IPS-11a (cell line): Measurements from ENCODE around the gene FAP.

Experiments used
- H3K4me3 ChIP-seq: one replicate; pipeline ENCODE4 v1.5.1; 2013; ENCODE audit warnings: low read depth, low read length, control low read depth

FAP gene

DNA sequence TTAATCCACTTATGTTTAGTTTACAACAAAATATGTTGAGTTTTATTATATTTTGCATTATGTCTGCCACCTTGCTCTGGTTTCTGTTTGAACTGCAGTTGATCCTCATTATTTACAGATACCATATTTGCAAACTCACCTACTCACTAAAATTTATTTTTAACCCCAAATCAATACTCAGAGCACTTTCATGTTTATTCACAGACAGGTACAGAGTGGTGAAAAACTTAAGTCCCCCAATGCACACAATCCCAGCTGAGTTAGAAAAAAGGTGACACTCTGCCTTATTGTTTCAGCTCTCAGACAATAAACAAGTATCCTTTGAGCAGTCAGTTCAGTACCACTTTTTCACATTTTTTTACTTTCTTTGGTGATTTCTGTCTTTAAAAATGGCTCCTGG lies 104.9 kb downstream of the FAP start:
- no peak overlapping the region for H3K4me3 ChIP-seq

DNA sequence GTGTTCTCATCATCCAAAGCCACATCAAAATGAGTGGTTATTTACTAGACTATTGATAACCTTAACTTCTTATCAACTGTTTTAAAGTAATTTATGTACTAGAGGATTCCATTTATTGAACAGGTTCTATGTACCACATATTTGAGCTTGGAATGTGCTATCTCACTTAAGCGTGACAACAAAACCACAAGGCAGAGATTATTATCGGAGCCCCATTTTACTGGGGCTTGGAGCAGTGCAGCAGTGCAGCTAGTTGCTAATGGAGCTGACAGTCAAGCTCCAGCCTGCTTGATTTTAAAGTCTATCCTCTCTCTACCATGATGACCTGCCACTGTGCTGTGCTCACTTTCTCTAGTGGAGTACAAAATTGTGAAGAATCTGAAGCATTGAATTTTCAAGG lies 115.8 kb downstream of the FAP start:
- H3K4me3 ChIP-seq: no peak overlapping the region

DNA sequence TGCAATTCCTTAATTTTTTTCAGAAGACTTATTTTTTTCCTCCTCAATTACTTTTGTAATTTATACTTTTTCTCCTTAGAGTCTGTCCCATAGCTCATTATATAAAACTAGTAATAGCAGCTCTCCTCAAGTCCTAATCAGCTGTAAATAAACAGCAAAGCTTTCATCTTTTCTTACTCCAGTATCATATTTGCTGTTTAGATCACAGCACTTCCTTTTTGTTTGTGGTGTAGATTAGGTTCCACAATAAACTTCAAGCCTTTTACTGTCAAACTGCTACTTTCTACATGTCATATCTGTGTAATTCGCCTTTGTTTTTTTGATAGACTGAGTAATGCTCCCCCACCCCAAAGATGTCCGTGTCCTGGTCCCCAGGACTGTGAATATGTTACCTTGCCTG lies 116.7 kb downstream of the FAP start:
- no peak overlapping the region for H3K4me3 ChIP-seq

DNA sequence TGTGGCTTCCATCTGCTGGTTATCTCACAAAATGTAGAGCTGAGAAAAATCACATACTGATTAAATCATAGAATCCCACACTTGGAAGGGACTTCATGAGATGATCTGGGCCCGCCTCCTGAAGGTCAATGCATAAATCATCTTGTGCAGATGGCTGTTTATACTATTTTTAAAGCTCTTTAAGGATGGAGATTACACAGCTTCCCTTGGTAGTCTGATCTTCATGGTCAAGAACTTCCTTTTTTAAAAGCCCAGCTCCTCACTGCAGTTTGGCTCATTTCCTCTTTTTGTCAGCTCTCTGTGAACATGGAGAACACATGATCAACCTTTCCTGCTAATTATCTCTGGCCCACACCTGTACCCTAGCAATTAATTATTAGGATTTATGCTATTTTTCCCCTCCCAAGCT lies 117.1 kb downstream of the FAP start:
- H3K4me3 ChIP-seq: no peak overlapping the region

DNA sequence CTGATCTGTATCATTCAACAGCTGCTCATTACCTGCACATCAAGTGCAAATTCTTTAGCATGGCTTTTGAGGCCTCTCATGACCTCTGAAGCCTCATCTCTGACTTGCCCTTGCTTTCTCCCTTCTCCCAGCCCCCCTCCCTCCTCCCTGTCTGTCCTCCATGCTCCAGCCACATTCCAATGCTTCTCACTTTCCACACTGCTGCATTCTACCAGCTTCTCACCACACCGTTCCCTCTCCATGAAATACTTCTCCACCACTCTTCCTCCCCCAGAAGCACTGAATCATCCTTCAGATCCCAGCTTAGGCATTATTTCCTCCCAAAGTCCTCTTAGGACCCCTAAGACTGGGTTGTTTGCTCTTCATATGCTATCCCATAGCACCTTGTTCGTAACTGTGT lies 118.1 kb downstream of the FAP start:
- H3K4me3 ChIP-seq: no peak overlapping the region

DNA sequence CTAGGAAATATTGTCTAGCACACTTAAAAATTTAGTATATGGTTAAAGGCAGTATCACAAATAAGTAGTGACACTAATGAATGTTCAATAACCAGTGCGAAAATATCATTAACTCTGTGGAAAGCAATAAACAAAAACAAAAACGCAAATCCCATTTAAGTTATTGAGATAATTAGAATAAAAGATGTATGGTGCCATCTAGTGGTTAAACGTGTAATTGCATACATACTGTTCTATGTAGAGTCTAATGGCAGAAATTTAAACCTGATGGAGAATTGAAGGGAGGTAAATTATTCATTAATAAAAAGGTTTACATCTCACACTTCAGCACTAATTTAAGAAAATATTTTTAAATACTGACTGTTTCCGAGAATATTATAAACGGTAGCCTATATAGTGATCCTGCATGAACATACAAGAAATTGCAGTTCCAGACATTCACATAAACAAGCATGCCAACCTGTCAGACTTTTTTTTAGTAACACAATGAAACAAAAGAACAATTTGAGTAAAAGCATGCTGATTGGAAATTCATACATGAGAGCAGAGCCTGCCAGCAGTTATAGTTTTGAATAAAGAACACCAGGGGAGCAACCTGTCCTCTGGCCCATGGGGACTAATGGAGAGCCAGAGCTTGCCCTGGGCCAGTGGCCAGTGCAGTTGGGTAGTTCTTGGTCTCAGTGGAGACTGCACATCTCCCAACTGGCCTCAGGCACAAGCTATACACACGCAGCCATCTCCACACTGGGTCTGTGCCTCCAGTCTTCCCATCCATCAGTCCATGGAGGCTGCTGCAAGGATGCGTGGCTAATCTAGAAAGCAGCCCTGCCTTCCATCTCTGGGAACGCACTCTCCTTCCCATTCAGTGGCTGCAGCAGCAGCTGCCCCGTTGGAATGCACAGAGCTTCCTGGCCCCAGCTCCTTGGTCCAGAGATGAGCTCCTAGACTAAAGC lies 119.2 kb downstream of the FAP start:
- no peak overlapping the region for H3K4me3 ChIP-seq
